ENCODE results near the gene ACOT2.
"Not testable (repeated sequence)": the region's sequence is repeated elsewhere in the genome, so short reads cannot be mapped to it uniquely, and the experiment has no call there.

DNA sequence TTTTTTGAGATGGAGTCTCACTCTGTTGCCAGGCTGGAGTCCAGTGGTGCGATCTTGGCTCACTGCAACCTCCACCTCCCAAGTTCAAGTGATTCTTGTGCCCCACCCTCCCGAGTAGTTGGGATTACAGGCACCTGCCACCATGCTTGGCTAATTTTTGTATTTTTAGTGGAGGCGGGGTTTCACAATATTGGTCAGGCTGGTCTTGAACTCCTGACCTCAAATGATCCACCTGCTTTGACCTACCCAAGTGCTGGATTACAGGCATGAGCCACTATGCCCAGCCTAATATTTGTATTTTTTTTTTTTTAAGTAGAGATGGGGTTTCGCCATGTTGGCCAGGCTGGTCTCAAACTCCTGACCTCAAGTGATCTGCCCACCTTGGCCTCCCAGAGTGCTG lies 4.7 kb downstream of the ACOT2 start:
- not testable (repeated sequence) for TF ChIP-seq CTCF (IDR thresholded peaks at IDR 0.05); RARB (CRISPR knock-in tag; IDR thresholded peaks at IDR 0.05); NFE2L2 (conservative IDR thresholded peaks at IDR 0.05; ENCODE audit: low read length); RCOR1 (IDR thresholded peaks at IDR 0.05; ENCODE audit: low read depth, low read length); USF2 (IDR thresholded peaks at IDR 0.05); POLR2A (IDR thresholded peaks at IDR 0.05; ENCODE audit: low read length); MYC (IDR thresholded peaks at IDR 0.05; ENCODE audit: borderline replicate concordance, low read length); EHMT2 (IDR thresholded peaks at IDR 0.05; ENCODE audit: low read depth); ELK1 (IDR thresholded peaks at IDR 0.05; ENCODE audit: low read depth, low read length)
- TF ChIP-seq, protein P1, sequence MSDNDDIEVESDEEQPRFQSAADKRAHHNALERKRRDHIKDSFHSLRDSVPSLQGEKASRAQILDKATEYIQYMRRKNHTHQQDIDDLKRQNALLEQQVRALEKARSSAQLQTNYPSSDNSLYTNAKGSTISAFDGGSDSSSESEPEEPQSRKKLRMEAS (IDR thresholded peaks at IDR 0.05) = not testable (repeated sequence)

Measured in A549 (cell line).